ENCODE data around the gene NAT14.

DNA sequence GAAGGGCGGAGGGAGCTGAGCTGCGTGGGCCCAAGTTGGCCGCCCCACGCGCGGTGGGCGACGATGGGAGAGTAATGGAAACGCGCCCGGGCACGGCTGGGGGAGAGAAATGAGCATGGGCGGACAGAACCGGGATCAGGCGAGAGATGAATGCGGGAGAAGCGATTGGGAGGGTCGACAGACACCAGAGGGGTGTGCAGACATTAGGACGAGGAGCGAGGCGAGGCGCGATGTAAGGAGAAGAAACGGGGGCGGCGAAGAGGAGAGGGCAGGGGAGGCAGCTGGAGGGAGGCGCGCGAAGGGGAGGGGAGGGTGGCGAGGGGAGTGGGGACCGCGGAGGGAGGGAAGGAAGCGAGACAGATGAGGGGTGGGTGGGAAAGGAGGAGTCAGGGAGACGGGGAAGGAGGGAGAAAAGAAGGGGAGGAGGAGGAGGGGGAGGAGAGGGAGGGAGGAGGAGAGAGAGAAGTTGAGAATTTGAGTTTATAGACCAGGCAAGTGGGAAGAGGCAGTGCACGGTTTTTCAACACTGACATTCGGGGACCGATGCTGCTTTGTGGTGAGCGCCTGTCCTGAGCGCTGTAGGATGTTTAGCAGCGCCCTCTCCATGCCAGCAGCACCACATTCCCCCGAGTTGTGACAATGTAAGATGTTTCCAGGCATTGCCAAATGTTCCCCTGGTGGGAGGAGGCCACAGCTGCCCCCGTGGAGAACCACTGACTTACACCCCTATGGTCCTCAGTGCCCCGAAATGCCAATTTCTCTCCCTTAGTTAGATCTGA lies 41.8 kb upstream of the NAT14 start, which contains the start of gene SHISA7:
- TF ChIP-seq NFYB (CRISPR knock-in tag; conservative IDR thresholded peaks at IDR 0.05; ENCODE audit: low read depth): no peak
- TF ChIP-seq, protein P1, sequence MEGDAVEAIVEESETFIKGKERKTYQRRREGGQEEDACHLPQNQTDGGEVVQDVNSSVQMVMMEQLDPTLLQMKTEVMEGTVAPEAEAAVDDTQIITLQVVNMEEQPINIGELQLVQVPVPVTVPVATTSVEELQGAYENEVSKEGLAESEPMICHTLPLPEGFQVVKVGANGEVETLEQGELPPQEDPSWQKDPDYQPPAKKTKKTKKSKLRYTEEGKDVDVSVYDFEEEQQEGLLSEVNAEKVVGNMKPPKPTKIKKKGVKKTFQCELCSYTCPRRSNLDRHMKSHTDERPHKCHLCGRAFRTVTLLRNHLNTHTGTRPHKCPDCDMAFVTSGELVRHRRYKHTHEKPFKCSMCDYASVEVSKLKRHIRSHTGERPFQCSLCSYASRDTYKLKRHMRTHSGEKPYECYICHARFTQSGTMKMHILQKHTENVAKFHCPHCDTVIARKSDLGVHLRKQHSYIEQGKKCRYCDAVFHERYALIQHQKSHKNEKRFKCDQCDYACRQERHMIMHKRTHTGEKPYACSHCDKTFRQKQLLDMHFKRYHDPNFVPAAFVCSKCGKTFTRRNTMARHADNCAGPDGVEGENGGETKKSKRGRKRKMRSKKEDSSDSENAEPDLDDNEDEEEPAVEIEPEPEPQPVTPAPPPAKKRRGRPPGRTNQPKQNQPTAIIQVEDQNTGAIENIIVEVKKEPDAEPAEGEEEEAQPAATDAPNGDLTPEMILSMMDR (IDR thresholded peaks at IDR 0.05): no peak
- TF ChIP-seq NR2C2 (CRISPR knock-in tag; IDR thresholded peaks at IDR 0.05): no peak
- no peak for TF ChIP-seq KAT7 (CRISPR knock-in tag; IDR thresholded peaks at IDR 0.05; ENCODE audit: borderline replicate concordance)
- TF ChIP-seq, protein P2, sequence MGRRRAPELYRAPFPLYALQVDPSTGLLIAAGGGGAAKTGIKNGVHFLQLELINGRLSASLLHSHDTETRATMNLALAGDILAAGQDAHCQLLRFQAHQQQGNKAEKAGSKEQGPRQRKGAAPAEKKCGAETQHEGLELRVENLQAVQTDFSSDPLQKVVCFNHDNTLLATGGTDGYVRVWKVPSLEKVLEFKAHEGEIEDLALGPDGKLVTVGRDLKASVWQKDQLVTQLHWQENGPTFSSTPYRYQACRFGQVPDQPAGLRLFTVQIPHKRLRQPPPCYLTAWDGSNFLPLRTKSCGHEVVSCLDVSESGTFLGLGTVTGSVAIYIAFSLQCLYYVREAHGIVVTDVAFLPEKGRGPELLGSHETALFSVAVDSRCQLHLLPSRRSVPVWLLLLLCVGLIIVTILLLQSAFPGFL (CRISPR knock-in tag; IDR thresholded peaks at IDR 0.05; ENCODE audit: borderline replicate concordance): no peak
- TF ChIP-seq, protein P3, sequence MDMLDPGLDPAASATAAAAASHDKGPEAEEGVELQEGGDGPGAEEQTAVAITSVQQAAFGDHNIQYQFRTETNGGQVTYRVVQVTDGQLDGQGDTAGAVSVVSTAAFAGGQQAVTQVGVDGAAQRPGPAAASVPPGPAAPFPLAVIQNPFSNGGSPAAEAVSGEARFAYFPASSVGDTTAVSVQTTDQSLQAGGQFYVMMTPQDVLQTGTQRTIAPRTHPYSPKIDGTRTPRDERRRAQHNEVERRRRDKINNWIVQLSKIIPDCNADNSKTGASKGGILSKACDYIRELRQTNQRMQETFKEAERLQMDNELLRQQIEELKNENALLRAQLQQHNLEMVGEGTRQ (CRISPR knock-in tag; IDR thresholded peaks at IDR 0.05): no peak
- TF ChIP-seq FOXK1 (CRISPR knock-in tag; IDR thresholded peaks at IDR 0.05): no peak
- TF ChIP-seq, protein P4, sequence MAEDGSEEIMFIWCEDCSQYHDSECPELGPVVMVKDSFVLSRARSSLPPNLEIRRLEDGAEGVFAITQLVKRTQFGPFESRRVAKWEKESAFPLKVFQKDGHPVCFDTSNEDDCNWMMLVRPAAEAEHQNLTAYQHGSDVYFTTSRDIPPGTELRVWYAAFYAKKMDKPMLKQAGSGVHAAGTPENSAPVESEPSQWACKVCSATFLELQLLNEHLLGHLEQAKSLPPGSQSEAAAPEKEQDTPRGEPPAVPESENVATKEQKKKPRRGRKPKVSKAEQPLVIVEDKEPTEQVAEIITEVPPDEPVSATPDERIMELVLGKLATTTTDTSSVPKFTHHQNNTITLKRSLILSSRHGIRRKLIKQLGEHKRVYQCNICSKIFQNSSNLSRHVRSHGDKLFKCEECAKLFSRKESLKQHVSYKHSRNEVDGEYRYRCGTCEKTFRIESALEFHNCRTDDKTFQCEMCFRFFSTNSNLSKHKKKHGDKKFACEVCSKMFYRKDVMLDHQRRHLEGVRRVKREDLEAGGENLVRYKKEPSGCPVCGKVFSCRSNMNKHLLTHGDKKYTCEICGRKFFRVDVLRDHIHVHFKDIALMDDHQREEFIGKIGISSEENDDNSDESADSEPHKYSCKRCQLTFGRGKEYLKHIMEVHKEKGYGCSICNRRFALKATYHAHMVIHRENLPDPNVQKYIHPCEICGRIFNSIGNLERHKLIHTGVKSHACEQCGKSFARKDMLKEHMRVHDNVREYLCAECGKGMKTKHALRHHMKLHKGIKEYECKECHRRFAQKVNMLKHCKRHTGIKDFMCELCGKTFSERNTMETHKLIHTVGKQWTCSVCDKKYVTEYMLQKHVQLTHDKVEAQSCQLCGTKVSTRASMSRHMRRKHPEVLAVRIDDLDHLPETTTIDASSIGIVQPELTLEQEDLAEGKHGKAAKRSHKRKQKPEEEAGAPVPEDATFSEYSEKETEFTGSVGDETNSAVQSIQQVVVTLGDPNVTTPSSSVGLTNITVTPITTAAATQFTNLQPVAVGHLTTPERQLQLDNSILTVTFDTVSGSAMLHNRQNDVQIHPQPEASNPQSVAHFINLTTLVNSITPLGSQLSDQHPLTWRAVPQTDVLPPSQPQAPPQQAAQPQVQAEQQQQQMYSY (CRISPR knock-in tag; IDR thresholded peaks at IDR 0.05): no peak
- TF ChIP-seq, protein P5, sequence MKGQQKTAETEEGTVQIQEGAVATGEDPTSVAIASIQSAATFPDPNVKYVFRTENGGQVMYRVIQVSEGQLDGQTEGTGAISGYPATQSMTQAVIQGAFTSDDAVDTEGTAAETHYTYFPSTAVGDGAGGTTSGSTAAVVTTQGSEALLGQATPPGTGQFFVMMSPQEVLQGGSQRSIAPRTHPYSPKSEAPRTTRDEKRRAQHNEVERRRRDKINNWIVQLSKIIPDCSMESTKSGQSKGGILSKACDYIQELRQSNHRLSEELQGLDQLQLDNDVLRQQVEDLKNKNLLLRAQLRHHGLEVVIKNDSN (CRISPR knock-in tag; IDR thresholded peaks at IDR 0.05): no peak
- no peak for TF ChIP-seq ESRRA (CRISPR knock-in tag; IDR thresholded peaks at IDR 0.05; ENCODE audit: borderline replicate concordance)
- TF ChIP-seq, protein P6, sequence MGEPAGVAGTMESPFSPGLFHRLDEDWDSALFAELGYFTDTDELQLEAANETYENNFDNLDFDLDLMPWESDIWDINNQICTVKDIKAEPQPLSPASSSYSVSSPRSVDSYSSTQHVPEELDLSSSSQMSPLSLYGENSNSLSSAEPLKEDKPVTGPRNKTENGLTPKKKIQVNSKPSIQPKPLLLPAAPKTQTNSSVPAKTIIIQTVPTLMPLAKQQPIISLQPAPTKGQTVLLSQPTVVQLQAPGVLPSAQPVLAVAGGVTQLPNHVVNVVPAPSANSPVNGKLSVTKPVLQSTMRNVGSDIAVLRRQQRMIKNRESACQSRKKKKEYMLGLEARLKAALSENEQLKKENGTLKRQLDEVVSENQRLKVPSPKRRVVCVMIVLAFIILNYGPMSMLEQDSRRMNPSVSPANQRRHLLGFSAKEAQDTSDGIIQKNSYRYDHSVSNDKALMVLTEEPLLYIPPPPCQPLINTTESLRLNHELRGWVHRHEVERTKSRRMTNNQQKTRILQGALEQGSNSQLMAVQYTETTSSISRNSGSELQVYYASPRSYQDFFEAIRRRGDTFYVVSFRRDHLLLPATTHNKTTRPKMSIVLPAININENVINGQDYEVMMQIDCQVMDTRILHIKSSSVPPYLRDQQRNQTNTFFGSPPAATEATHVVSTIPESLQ (CRISPR knock-in tag; IDR thresholded peaks at IDR 0.05): no peak
